ENCODE measurements around the gene OLFM1.

Gene OLFM1

DNA sequence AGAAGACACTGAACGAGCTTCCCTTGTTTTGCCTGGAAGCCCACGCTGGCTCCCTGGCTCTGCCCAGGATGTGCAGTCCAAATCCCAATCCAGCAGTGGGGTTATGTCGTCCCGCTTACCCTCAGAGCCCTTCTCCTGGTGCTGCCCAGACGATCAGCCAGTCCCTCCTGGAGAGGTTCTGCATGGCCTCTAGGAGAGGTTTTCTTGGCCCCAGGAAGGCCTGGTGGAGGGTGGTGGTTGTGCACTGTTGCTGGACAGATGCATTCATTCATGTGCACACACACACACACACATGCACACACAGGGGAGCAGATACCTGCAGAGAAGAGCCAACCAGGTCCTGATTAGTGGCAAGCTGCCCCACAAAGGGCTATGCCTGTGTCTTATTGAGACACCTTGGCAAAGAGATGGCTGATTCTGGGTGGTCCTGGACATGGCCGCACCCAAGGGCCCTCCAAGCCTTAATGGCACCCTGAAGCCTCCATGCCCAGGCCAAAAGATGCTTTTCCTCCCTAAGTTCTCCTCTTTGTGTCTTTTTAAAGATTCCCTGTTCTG, 10.5 kb upstream of the OLFM1 start:
- no peak for DNase-seq

DNA sequence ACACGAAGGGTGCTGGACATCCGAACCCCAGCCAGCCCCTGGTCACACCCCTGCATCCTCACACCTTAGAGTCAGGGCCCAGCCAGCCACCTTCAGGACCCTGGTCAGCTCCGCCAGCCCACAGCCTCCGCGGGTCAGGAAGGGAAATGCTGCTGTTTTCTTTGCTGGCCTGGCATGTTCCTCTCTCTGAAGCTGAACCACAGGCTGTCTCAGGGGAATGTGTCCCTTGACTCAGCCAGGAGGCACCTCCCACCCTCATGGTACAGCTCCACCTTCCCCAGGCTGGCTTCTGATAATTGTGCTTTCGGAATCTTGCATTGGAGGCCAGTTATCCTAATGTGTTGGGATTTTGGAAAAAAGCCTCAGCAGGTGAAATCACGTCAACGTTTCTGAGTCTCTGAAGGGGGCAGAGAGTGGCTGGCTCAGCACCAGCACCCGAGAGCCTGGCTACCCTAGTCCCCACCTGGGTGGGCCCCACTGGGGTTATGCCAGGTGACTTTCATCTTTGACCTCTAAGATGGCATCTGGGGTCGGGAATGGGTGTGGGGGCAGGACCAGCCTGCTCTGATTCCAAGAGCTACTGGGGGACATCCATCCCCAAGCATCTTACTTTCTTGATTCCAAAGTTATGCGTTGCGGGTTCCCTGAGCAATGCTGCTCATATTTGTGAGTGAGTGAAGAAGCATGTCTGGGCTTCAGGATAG, 9.8 kb upstream of the OLFM1 start:
- DNase-seq, result no peak

DNA sequence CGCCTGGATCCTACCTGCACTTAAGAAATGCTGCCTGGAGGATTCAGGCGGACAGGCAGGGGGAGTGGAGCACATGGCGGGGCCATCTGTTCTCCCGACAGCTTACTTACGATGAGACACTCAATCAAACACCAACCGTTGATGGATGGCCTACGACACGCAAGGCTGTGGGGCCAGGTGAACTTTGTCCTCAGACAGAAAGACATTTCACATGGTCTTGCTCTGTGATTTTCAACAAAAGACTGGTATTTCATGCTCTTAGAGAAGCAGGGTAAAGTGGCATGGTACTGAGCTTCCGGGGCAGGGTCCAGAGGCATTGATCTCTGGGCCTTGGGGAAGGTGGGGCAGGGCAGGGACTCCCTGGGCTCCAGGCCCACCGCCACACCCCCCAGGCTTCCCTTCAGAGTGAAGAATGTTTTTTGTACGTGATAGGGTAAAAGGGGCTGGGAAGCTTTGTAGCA, 9.1 kb upstream of the OLFM1 start:
- no peak for DNase-seq

- DNase-seq, result no peak
These were observed 8.4 kb upstream of the OLFM1 start for GRCh38 chr9:135079018-135079417.

DNA sequence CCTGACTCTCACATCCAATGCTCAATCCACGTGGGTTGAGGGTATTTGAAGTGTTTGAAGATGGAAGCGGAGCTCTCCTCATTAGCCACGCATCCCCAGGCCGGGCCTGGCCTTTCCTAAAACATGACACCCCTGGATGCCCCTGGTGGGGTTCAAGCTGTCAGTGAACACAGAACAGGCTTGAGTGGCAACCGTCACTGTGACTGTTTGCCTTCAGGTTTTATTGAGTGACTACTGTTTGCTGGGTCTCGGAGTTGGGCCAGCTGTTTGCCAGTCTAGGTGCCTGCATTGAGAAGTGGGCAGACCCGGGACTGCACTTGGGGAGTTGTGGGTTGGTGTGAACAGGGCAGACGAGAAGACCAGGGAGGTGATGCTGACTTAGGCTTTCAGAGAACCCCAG, 7.8 kb upstream of the OLFM1 start:
- no peak for DNase-seq

DNA sequence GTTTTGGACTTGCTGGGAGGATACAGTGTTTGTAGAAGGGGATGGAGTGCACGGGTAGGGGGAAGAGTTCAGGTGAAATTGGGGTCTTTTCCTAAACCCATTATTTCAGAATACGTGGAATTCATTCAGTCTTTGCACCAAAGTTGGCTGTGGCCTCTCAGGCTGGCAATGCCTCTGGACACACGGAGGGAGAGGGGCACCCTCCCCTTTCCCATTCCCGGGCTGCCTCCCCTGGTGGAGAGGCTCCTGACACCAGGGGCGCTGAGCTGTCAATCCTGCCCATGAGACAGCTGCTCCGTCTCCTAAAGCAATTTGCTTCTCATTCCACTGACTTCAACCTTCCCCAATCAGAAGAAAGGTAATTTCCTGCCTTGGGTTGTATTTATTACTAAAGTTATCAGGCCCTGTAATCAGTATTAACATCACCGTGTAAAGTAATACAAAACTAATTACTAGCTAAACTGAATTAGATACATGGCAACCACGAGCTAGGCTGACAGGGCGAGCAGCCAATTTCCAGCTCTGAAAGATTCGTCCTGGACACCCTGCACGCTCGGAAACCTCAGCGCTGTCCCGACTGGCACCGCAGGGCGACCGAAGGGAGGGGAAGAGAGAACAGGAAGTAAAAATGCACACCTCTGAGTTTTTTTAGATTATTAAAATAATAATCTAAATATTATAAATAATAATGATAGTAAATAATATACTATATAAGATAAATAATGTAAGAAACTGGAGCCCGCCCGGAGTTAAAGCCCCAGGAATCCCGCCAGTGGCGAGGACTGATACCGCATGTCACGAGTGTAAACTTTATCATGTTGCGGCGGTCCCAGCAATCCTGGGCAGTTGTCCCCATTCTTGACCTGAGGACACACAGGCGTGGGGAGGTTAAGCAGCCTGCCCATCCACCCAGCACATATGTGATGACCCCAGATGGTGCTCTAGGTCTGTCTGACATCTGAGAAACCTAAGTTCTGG, 6.9 kb upstream of the OLFM1 start:
- DNase-seq, result no peak

GRCh38 chr9:135081264-135081660, 6.2 kb upstream of the OLFM1 start:
- no peak for DNase-seq

DNA sequence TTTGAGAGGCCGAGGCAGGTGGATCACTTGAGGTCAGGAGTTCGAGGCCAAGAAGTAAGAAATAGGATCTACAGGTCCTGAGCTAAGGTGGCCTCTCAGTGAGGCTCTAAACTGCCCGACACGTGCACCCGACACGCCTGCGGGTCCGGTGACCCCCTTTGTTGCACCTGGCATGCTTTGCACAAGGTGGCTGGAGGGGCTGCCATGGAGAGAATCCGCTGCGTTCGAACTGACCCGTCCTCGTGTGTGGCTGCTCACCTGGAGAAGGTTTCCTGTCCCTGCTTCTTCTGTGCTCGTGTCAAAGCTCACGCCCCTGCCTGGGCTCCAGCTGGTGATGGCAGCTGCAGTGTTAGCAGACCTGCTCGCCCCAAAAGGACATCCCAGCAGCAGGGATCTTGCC, 5.7 kb upstream of the OLFM1 start:
- DNase-seq, result no peak

DNA sequence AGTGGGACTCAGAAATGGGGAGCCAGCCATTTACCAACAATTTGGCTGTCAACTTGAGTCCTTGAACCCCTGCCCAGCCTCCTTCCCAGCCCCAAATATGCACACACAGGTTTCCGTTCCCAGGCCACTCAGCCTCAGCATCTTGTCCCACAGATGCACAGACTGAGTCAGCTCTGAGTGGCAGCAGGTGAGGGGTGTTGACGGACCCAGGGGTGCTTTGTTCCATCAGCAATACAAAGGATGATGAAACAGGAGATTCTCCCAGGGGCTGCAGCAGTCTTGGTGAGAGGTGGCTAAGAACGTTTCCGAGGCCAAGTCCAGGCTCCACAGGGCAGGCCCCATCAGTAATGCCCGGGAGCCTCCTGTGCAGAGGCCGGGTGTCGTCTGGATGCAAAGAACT, 4.9 kb upstream of the OLFM1 start:
- DNase-seq, result no peak

- no peak for DNase-seq
These were observed 4.1 kb upstream of the OLFM1 start for GRCh38 chr9:135083241-135083810.

DNA sequence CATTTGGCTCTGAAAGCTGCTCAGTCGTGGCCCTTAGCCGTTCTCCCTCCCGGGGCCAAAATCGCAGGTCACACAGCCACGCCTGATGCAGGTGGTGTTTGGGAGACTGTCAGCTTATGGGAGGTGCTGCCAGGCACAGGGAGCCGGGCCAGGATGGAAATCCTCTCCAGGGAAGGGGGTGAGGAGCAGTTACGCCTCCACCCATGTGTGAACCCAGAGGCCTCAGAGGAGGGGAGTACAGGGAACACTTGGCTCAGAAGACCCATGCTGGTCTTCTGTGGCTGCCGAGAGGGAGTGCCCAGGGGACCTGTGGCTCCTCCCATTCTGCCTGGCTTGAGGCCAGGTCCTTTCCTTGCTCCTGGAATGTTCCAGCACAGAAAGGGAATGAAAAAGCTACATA, 3.6 kb upstream of the OLFM1 start:
- no peak for DNase-seq

DNA sequence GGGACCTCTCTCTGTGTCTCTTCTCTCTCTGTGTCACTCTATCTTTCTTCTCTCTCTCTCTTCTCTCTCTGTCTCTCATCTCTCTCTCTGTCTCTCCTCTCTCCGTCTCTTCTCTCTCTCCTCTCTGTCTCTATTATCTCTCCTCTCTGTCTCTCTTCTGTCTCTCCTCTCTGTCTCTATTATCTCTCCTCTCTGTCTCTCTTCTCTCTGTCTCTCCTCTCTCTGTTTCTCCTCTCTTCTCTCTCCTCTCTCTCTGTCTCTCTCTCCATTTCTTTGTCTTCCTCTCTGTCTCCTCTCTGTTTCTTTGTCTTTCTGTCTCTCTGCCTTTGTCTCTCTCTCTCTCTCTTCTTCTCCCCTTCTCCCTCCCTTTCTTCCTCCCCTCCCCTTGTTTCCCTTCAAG, 3.2 kb upstream of the OLFM1 start:
- no peak for DNase-seq

- no peak for DNase-seq
These were observed 2.3 kb upstream of the OLFM1 start for GRCh38 chr9:135084881-135085760.

- peak; percentile 20 to 60 for DNase-seq
These were observed 1.5 kb upstream of the OLFM1 start for GRCh38 chr9:135085830-135086546.

DNA sequence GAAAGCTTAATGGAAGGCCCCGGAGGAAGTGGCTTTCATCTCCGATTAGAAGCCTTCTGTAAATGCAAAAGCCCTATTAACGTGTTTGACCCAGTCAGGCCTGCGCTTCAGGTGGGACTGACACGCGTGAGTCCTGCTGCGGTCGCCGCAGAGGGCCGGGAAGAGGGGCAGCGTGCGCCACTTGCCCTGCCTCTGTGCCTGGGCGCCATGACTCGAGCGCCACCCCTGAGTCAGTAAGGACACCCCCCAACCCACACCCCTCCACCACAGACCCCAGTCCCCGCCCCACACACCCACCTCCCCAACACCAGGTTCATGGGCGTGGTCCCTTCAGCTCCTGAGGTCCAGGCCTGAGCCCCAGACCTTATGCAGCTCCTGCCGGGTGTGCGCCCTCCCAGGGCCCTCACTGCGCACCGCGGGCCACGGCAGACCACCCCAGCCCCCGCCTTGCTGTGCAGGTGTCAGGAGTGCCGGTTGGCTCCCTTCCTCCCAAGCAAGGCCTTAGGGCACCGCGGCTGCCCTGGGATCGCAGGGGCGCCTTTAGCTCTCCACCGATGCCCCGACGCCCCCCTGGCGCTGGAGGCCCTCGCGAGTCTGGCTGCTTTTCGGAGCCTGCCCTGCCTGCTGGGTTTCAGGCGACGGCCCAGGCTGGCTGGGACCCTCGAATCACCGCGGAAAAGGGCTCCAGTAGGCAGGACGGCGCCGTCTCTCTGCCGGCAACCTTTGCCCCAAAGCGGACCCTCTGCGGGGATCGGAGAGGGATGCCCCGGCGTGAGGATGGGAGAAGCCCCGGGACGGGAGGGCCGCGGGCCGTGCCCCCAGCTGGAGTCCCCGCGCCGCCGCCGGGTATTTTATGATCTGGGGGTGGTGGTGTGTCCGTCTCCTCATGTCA, 625 bp upstream of the OLFM1 start:
- no peak for DNase-seq

DNA sequence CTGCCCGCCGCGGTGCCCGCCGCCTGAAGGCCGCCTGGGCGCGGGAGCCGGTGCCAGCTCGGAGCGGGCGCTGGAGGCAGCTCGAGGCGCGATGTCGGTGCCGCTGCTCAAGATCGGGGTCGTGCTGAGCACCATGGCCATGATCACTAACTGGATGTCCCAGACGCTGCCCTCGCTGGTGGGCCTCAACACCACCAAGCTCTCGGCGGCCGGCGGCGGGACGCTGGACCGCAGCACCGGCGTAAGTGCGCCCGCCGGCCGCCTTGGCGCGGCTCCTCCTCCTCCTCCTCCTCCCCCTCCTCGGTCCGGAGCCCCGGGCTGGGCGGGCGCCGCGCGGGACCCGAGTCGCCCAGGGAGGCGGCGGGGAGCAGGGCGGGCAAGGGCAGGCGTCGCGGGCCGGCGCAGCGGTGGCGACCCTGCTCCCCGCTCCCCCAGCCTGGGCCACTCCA, 455 bp downstream of the OLFM1 start:
- no peak for DNase-seq

- no peak for DNase-seq
These were observed 995 bp downstream of the OLFM1 start for GRCh38 chr9:135088348-135088978.

DNA sequence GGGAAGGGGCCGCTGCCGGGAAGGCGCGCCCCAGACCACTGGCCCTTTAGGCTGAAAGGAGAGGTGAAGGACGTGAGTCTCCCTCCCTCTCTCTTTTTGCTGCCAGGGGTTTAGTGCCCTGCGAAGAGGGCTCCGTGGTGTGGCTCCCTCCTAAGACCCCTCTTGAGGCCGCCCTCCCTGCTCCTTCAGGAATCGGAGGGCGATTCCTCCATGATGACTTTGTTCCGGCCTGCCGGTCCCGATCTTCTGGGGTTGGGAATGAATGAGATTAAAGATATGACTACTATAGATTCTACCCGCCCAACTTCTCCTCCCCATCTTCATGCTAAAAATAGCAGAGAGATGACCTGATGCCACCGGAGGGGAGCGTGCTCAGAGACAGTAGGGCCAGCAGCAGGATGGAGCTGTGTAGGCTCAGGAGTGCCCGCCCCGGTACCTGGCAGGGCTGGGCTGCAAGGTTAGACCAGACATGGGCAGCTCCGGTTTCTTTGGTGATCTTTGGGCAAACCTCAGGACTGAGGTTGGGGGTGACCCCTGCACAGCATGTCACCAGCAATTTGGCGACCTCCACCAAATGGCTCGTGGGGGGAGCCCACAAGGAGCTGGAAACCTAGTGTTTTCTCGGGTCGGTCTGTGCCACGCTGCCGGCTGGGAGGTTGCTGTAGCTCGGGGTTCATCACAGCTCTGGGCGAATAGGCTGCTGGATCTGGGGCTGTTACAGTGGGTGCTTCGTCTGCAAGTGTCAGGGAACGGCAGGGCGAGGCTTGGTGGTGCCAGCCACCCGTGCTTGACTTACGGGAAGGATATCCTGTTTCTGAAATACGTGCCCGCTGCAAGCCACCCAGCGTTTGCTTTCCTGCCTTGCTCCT, 1.7 kb downstream of the OLFM1 start:
- DNase-seq, result no peak

- DNase-seq, result no peak
These were observed 2.6 kb downstream of the OLFM1 start for GRCh38 chr9:135090081-135090480.
